Epithelial cell of proximal tubule (primary cell): ENCODE data around the gene SBK3. TPM values are rescaled to one million over a fixed set of nuclear protein-coding genes. Genes with fewer than 3 reads are reported as not detected.

Experiments
- DNase-seq: peaks from one replicate; pipeline ENCODE4 v3.0.0-alpha.2; 2011; ENCODE audit warnings: low read depth
- H3K4me3 ChIP-seq: 2 replicates; pipeline ENCODE4 v1.5.1; 2011; ENCODE audit warnings: low read depth, mild to moderate bottlenecking, low read length
- total RNA-seq: library from RNA; depleted of rRNA; stranded (reverse); fragments of >200 nt; gene quantifications from 2 replicates; pipeline ENCODE4 v1.2.3, GENCODE V29; 2015
- TF ChIP-seq, protein P1 (sequence below): conservative IDR thresholded peaks from 2 replicates; pipeline ENCODE4 v1.5.1; 2012; ENCODE audit warnings: low read depth, mild to moderate bottlenecking, low read length

Gene SBK3
- total RNA-seq, 1 donor from 2014 or later, result 0.23 TPM

DNA sequence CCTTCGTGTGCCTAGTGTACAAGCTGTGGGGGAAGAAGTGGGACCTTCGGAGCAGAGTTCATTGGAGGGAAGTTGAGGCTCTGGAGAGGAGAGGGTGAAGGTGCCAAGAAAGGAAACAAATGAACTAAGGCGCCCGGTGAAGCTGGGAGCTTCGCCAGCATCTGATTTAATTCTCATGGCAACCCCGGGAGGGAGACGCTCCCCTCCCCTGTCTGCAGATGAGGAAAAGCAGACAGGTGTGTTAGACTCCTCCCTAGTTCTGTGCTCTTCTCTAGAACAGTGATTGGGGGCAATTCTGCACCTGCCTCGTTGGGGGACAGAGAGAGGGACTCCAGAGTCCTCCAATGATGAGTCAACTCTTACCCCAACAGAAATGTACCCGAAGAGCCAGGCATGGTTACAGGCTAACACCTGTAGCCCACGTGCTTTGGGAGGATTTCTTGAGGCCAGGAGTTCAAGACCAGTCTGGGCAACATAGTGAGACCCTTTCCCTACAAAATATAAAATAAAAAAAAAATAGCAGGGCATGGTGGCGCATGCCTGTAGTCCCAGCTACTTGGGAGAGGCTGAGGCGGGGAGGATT, 52.9 kb downstream of the SBK3 start:
- DNase-seq, result no peak
- TF ChIP-seq, protein P1, sequence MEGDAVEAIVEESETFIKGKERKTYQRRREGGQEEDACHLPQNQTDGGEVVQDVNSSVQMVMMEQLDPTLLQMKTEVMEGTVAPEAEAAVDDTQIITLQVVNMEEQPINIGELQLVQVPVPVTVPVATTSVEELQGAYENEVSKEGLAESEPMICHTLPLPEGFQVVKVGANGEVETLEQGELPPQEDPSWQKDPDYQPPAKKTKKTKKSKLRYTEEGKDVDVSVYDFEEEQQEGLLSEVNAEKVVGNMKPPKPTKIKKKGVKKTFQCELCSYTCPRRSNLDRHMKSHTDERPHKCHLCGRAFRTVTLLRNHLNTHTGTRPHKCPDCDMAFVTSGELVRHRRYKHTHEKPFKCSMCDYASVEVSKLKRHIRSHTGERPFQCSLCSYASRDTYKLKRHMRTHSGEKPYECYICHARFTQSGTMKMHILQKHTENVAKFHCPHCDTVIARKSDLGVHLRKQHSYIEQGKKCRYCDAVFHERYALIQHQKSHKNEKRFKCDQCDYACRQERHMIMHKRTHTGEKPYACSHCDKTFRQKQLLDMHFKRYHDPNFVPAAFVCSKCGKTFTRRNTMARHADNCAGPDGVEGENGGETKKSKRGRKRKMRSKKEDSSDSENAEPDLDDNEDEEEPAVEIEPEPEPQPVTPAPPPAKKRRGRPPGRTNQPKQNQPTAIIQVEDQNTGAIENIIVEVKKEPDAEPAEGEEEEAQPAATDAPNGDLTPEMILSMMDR, result no peak
- H3K4me3 ChIP-seq, result no peak overlapping the region

DNA sequence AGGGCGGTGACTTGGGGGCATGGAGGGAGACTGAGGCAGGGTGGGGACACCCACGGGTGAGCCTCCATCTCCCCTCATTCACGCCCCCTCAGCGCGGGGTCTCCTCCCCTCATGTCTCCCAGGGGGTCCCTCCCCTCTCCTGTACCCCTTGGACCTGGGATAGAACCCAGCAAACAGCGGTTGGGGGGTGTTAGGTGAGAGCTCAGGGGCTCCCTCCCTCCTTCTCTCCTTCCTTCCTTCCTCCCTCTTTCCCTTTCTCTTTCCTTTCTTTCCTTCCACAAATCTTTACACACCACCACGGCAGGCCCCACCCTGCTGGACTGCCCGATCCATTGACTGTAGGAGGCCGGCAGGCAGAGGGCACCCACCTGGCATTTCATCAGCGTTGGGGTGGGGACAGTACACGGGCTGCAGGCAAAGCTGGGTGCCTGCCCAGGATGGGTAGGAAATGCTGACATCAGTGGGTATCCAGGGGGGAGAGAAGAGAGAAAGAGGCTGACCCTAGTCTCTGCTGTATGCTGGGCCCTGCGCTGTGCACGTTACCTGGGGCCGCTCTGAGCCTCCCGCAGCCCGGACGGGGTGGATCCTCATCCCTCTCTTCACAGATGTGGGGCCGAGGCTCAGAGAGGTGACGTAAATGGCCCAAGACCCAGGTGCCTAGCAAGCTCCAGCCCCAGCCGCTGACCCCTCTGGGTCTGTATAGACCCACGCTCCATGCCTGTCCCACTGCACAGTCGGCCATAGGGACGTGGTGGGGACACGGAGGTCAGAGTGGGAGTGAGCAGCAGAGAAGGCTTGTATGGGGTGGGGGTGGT, 53.6 kb downstream of the SBK3 start:
- no peak overlapping the region for H3K4me3 ChIP-seq
- TF ChIP-seq, protein P1, result no peak

More for the DNA sequence above, 53.6 kb downstream of the SBK3 start:
- DNase-seq, result no peak

Other genes starting within 250 kb of the SBK3 start
- gene TMEM150B, start 220.2 kb downstream of the SBK3 start, total RNA-seq, result not detected in 2 replicates
- gene KMT5C, start 205.7 kb downstream of the SBK3 start, total RNA-seq, result 5.1 and 18.5 TPM in 2 replicates
- gene COX6B2, start 190.8 kb downstream of the SBK3 start, total RNA-seq, result 0.23 TPM in 1 of 2 replicates, not detected in the other
- gene GARIN5B, start 182.3 kb downstream of the SBK3 start, total RNA-seq, result not detected in 2 replicates
- 31.0 and 42.8 TPM in 2 replicates for gene IL11, start 175.1 kb downstream of the SBK3 start, total RNA-seq
- gene TMEM190, start 168.7 kb downstream of the SBK3 start, total RNA-seq, result not detected in 2 replicates
- 16.3 and 21.4 TPM in 2 replicates for gene TMEM238, start 161.3 kb downstream of the SBK3 start, total RNA-seq
- 412 and 480 TPM in 2 replicates for gene RPL28, start 159.6 kb downstream of the SBK3 start, total RNA-seq
- 383 and 458 TPM in 2 replicates for gene UBE2S, start 137.8 kb downstream of the SBK3 start, total RNA-seq
- gene SHISA7, start 102.2 kb downstream of the SBK3 start, total RNA-seq, result 0.17 TPM in 1 of 2 replicates, not detected in the other
- 58.7 and 71.2 TPM in 2 replicates for gene ISOC2, start 83.9 kb downstream of the SBK3 start, total RNA-seq
- not detected in 2 replicates for gene C19orf85, start 80.8 kb downstream of the SBK3 start, total RNA-seq
- gene ZNF628, start 68.9 kb downstream of the SBK3 start, total RNA-seq, result 4.2 and 6.2 TPM in 2 replicates
- 29.0 and 29.2 TPM in 2 replicates for gene NAT14, start 60.4 kb downstream of the SBK3 start, total RNA-seq
- 0.86 TPM in 1 of 2 replicates, not detected in the other for gene SSC5D, start 57.1 kb downstream of the SBK3 start, total RNA-seq
- gene SBK2, start 8.4 kb downstream of the SBK3 start, total RNA-seq, result 0.58 and 2.9 TPM in 2 replicates
- 10.0 and 11.4 TPM in 2 replicates for gene ZNF579, start 35.3 kb upstream of the SBK3 start, total RNA-seq
- gene FIZ1, start 54.0 kb upstream of the SBK3 start, total RNA-seq, result 5.5 and 9.7 TPM in 2 replicates
- 16.4 and 18.0 TPM in 2 replicates for gene ZNF524, start 54.7 kb upstream of the SBK3 start, total RNA-seq
- gene ZNF865, start 60.1 kb upstream of the SBK3 start, total RNA-seq, result 3.4 and 6.2 TPM in 2 replicates
- gene ZNF784, start 79.0 kb upstream of the SBK3 start, total RNA-seq, result 0.58 and 4.0 TPM in 2 replicates
- gene ZNF580, start 95.5 kb upstream of the SBK3 start, total RNA-seq, result 10.6 and 10.8 TPM in 2 replicates
- gene ZNF581, start 98.1 kb upstream of the SBK3 start, total RNA-seq, result 27.2 and 29.2 TPM in 2 replicates
- gene CCDC106, start 102.7 kb upstream of the SBK3 start, total RNA-seq, result 10.2 and 17.9 TPM in 2 replicates
- gene U2AF2, start 109.5 kb upstream of the SBK3 start, total RNA-seq, result 142 and 205 TPM in 2 replicates
- 102 and 151 TPM in 2 replicates for gene EPN1, start 129.7 kb upstream of the SBK3 start, total RNA-seq
- not detected in 2 replicates for gene NLRP9, start 192.9 kb upstream of the SBK3 start, total RNA-seq
- not detected in 2 replicates for gene RFPL4A, start 213.6 kb upstream of the SBK3 start, total RNA-seq
- gene RFPL4AL1, start 223.6 kb upstream of the SBK3 start, total RNA-seq, result not detected in 2 replicates